Keratinocyte (primary cell): ENCODE measurements around the gene FAXC. TPM values are rescaled to one million over a fixed set of nuclear protein-coding genes. Genes with fewer than 3 reads are reported as not detected.

Experiments
- DNase-seq: peaks from one replicate; pipeline ENCODE4 v3.0.0-alpha.2; 2011; ENCODE audit warnings: low read depth, missing footprints, low spot score
- FAIRE-seq: peaks from 2 replicates; lab custom pipeline; 2011; peaks lifted over from hg19 to GRCh38; lab: Jason Lieb, UNC
- H2AFZ ChIP-seq: 2 replicates; pipeline ENCODE4 v1.6.0; 2012; ENCODE audit warnings: low read length, control low read depth, inconsistent platforms; ENCODE audit not compliant: control insufficient read depth
- H3K27ac ChIP-seq: 2 replicates; pipeline ENCODE4 v1.5.1; 2011; ENCODE audit warnings: low read length; ENCODE audit not compliant: control insufficient read depth, insufficient read depth
- H3K27me3 ChIP-seq: 3 replicates; pipeline ENCODE4 v1.6.0; 2011; ENCODE audit warnings: low read length; ENCODE audit not compliant: control insufficient read depth, insufficient read depth; ENCODE audit errors: extremely low read depth
- H3K36me3 ChIP-seq, 2 experiments: 2 replicates in 1 of 2; 3 replicates in 1 of 2; pipeline ENCODE4 v1.5.1; 2011; ENCODE audit warnings: low read length in 2 of 2, mild to moderate bottlenecking in 1 of 2; ENCODE audit not compliant: control insufficient read depth in 2 of 2, insufficient read depth in 2 of 2; ENCODE audit errors: extremely low read depth in 1 of 2
- H3K4me1 ChIP-seq: 3 replicates; pipeline ENCODE4 v1.5.1; 2011; ENCODE audit warnings: low read length; ENCODE audit not compliant: control insufficient read depth, insufficient read depth; ENCODE audit errors: extremely low read depth
- H3K4me2 ChIP-seq: 3 replicates; pipeline ENCODE4 v1.6.0; 2011; ENCODE audit warnings: low read depth, low read length; ENCODE audit not compliant: control insufficient read depth, insufficient read depth; ENCODE audit errors: extremely low read depth
- H3K4me3 ChIP-seq, 3 experiments: fragments of 200-600 bp in 1 of 3; sonication (generic) in 1 of 3; 2 replicates in 2 of 3; 3 replicates in 1 of 3; pipeline ENCODE4 v1.5.1; 2011 to 2016; ENCODE audit warnings: low read length in 3 of 3, mild to moderate bottlenecking in 3 of 3, control low read depth in 2 of 3, inconsistent platforms in 1 of 3, low read depth in 1 of 3, mixed read lengths in 1 of 3, mixed run types in 1 of 3, moderate library complexity in 1 of 3; ENCODE audit not compliant: control insufficient read depth in 2 of 3, insufficient read depth in 2 of 3; ENCODE audit errors: extremely low read depth in 1 of 3
- H3K79me2 ChIP-seq: 2 replicates; pipeline ENCODE4 v1.6.0; 2012; ENCODE audit warnings: low read length; ENCODE audit not compliant: control insufficient read depth, insufficient read depth
- H3K9ac ChIP-seq: 3 replicates; pipeline ENCODE4 v1.6.0; 2011; ENCODE audit warnings: low read length; ENCODE audit not compliant: control insufficient read depth, insufficient read depth; ENCODE audit errors: extremely low read depth
- H3K9me1 ChIP-seq: 3 replicates; pipeline ENCODE4 v1.6.0; 2011; ENCODE audit warnings: low read length; ENCODE audit not compliant: control insufficient read depth, insufficient read depth; ENCODE audit errors: extremely low read depth
- H3K9me3 ChIP-seq: 2 replicates; pipeline ENCODE4 v1.5.1; 2012; ENCODE audit warnings: low read depth, low read length; ENCODE audit not compliant: control insufficient read depth
- H4K20me1 ChIP-seq: 3 replicates; pipeline ENCODE4 v1.6.0; 2011; ENCODE audit warnings: low read length; ENCODE audit not compliant: control insufficient read depth, insufficient read depth; ENCODE audit errors: extremely low read depth
- EZH2 ChIP-seq: IDR thresholded peaks from one replicate; pipeline ENCODE4 v1.6.1; 2012; ENCODE audit warnings: inconsistent platforms, mild to moderate bottlenecking, low read length, moderate library complexity
- dilution Hi-C: fragments of 300-500 bp; cut with MboI; formaldehyde crosslinking; loops from one replicate; pipeline ENCODE4 v1.7.0; 2020; ENCODE audit warnings: low sequenced_read_pairs; ENCODE audit not compliant: extremely low pct_ligation_motif_present
- polyA plus RNA-seq, 5 experiments: library from polyadenylated mRNA; depleted of rRNA in 3 of 5; stranded (reverse) in 3 of 5; stranded (forward) in 1 of 5; unstranded in 1 of 5; fragments of >200 nt; gene quantifications; 1 replicate in 1 of 5; 2 replicates in 3 of 5; 3 replicates in 1 of 5; pipeline versions ENCODE4 v1.2.1 to v1.2.3, GENCODE V29; 2011 to 2012; ENCODE audit warnings: missing spikeins in 2 of 5, low read depth in 1 of 5, low replicate concordance in 1 of 5
- TF ChIP-seq, protein P1 (sequence below), 3 experiments: IDR thresholded peaks in 1 of 3; conservative IDR thresholded peaks in 1 of 3; optimal IDR thresholded peaks in 1 of 3; 2 replicates in 2 of 3; 3 replicates in 1 of 3; pipeline versions ENCODE3 to v1.5.1; 2011; ENCODE audit warnings: low read length in 3 of 3, mild to moderate bottlenecking in 3 of 3, moderate library complexity in 2 of 3, control low read depth in 1 of 3, inconsistent platforms in 1 of 3; ENCODE audit not compliant: insufficient read depth in 2 of 3; ENCODE audit errors: extremely low read depth in 1 of 3

FAXC gene
- polyA plus RNA-seq, 1 donor (not counting 4 experiments of a cell fraction or from before 2014, with no cell fraction given) = 8.3 TPM

DNA sequence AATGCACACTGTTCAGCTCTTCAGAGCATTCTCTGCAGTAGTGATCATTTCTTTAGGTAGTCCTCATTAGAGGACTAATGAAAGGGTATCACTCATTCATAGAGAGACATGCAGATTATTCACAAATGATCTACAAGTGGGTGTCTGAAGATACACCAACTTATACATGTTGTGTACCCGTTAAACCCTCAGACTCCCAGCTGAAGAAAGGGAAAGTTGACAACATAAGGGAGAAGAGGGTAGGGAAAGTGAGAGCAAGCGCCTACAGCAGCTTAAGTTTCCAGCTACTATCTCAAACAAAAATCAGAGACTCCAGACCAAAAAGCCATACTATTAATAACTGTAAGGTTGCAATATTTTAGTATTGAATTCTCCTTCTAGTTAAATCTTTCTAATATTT, 37.1 kb downstream of the FAXC start:
- no peaks in the 10 kb centered on the region for H3K27me3 ChIP-seq
- H3K9me1 ChIP-seq = no peaks in the 10 kb centered on the region
- FAIRE-seq (no peak), DNase-seq (no peak)
- dilution Hi-C loops = no loop called here
- TF ChIP-seq, protein P1, sequence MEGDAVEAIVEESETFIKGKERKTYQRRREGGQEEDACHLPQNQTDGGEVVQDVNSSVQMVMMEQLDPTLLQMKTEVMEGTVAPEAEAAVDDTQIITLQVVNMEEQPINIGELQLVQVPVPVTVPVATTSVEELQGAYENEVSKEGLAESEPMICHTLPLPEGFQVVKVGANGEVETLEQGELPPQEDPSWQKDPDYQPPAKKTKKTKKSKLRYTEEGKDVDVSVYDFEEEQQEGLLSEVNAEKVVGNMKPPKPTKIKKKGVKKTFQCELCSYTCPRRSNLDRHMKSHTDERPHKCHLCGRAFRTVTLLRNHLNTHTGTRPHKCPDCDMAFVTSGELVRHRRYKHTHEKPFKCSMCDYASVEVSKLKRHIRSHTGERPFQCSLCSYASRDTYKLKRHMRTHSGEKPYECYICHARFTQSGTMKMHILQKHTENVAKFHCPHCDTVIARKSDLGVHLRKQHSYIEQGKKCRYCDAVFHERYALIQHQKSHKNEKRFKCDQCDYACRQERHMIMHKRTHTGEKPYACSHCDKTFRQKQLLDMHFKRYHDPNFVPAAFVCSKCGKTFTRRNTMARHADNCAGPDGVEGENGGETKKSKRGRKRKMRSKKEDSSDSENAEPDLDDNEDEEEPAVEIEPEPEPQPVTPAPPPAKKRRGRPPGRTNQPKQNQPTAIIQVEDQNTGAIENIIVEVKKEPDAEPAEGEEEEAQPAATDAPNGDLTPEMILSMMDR (optimal IDR thresholded peaks at IDR 0.05 in 1 of 3, IDR thresholded peaks at IDR 0.05 in 1 of 3, conservative IDR thresholded peaks at IDR 0.05 in 1 of 3; ENCODE audit: extremely low read depth in 1 of 3, insufficient read depth in 2 of 3, low read length in 3 of 3) = no peak
- TF ChIP-seq EZH2 = no peak
- no peak overlapping the region for H3K9ac ChIP-seq
- no peak overlapping the region for H3K4me2 ChIP-seq
- no peak overlapping the region for H3K27ac ChIP-seq
- no peak overlapping the region for H3K4me3 ChIP-seq
- no peaks in the 10 kb centered on the region for H3K9me3 ChIP-seq
- H3K79me2 ChIP-seq = no peaks in the 10 kb centered on the region
- H4K20me1 ChIP-seq = no peaks in the 10 kb centered on the region
- no peaks in the 10 kb centered on the region for H3K36me3 ChIP-seq
- H2AFZ ChIP-seq = no peak overlapping the region
- no peaks in the 10 kb centered on the region for H3K4me1 ChIP-seq

GRCh38 chr6:99310553-99310952, 38.9 kb downstream of the FAXC start:
- H3K4me1 ChIP-seq = no peaks in the 10 kb centered on the region
- no peak overlapping the region for H3K27ac ChIP-seq
- peaks cover 0 to 4% of the 10 kb centered on the region in 2 experiments for H3K36me3 ChIP-seq
- no peak overlapping the region for H3K4me2 ChIP-seq
- no peaks in the 10 kb centered on the region for H3K79me2 ChIP-seq
- dilution Hi-C loops = no loop called here
- H3K9ac ChIP-seq = no peak overlapping the region
- DNase-seq = no peak
- no peak for FAIRE-seq
- H3K9me3 ChIP-seq = no peaks in the 10 kb centered on the region
- no peak overlapping the region for H2AFZ ChIP-seq
- H4K20me1 ChIP-seq = no peaks in the 10 kb centered on the region
- TF ChIP-seq, protein P1 (optimal IDR thresholded peaks at IDR 0.05 in 1 of 3, IDR thresholded peaks at IDR 0.05 in 1 of 3, conservative IDR thresholded peaks at IDR 0.05 in 1 of 3; ENCODE audit: extremely low read depth in 1 of 3, insufficient read depth in 2 of 3, low read length in 3 of 3) = no peak
- TF ChIP-seq EZH2 = no peak
- no peaks in the 10 kb centered on the region for H3K27me3 ChIP-seq
- no peak overlapping the region for H3K4me3 ChIP-seq
- no peaks in the 10 kb centered on the region for H3K9me1 ChIP-seq
